GM18505 (cell line): Measurements from ENCODE around the gene PWWP2B.

Source experiments
- ATAC-seq: cut with Tn5 transposase; IDR thresholded peaks from one replicate; pipeline ENCODE4 v1.9.1; 2021; ENCODE audit not compliant: unreplicated experiment
- POLR2A ChIP-seq: IDR thresholded peaks from 4 replicates; pipeline ENCODE4 v1.6.1; 2011; ENCODE audit warnings: borderline replicate concordance; ENCODE audit not compliant: insufficient read depth, insufficient read length; ENCODE audit errors: extremely low read depth

Gene PWWP2B

GRCh38 chr10:132449811-132450181 lies 52.8 kb downstream of the PWWP2B start:
- TF ChIP-seq POLR2A: no peak
- no peak for ATAC-seq

GRCh38 chr10:132450466-132450824 lies 53.4 kb downstream of the PWWP2B start:
- no peak for ATAC-seq
- TF ChIP-seq POLR2A: no peak

GRCh38 chr10:132450825-132451505 lies 54.0 kb downstream of the PWWP2B start:
- no peak for TF ChIP-seq POLR2A
- no peak for ATAC-seq

GRCh38 chr10:132451506-132452215 lies 54.7 kb downstream of the PWWP2B start:
- no peak for ATAC-seq
- no peak for TF ChIP-seq POLR2A

- no peak for TF ChIP-seq POLR2A
- ATAC-seq: no peak
These were observed 55.2 kb downstream of the PWWP2B start for GRCh38 chr10:132452216-132452650.

GRCh38 chr10:132452651-132453469 lies 55.9 kb downstream of the PWWP2B start:
- peak; percentile 69 for ATAC-seq
- no peak for TF ChIP-seq POLR2A

GRCh38 chr10:132453470-132453861 lies 56.5 kb downstream of the PWWP2B start:
- TF ChIP-seq POLR2A: no peak
- peak; percentile 15 for ATAC-seq

- no peak for TF ChIP-seq POLR2A
- no peak for ATAC-seq
These were observed 57.5 kb downstream of the PWWP2B start for GRCh38 chr10:132454296-132455198.

GRCh38 chr10:132455441-132455971 lies 58.5 kb downstream of the PWWP2B start:
- ATAC-seq: no peak
- TF ChIP-seq POLR2A: no peak

GRCh38 chr10:132455986-132456847 lies 59.2 kb downstream of the PWWP2B start:
- no peak for TF ChIP-seq POLR2A
- no peak for ATAC-seq

GRCh38 chr10:132456881-132457280 lies 59.9 kb downstream of the PWWP2B start:
- no peak for ATAC-seq
- TF ChIP-seq POLR2A: no peak
